PFSK-1 (cell line): ENCODE results near the gene NRP1.

Experiments
- FOXP2 ChIP-seq: optimal IDR thresholded peaks from 2 replicates; pipeline ENCODE3; 2011; ENCODE audit warnings: borderline replicate concordance, control low read depth, inconsistent platforms; ENCODE audit not compliant: insufficient read depth; ENCODE audit errors: extremely low read length, extremely low read depth
- POLR2AphosphoS5 ChIP-seq: IDR thresholded peaks from 2 replicates; pipeline ENCODE4 v1.6.1; 2012; ENCODE audit warnings: low read depth, mild to moderate bottlenecking, control low read depth, low read length, moderate library complexity
- REST ChIP-seq, 2 experiments: IDR thresholded peaks; 2 replicates each; pipeline versions ENCODE4 v1.6.1 to v1.8.0; 2011 to 2012; ENCODE audit warnings: low read depth in 2 of 2, low read length in 2 of 2, control low read depth in 1 of 2, inconsistent platforms in 1 of 2, mild to moderate bottlenecking in 1 of 2, moderate library complexity in 1 of 2; ENCODE audit not compliant: insufficient read depth in 1 of 2
- SIN3A ChIP-seq: IDR thresholded peaks from 2 replicates; pipeline ENCODE4 v1.6.1; 2012; ENCODE audit warnings: mild to moderate bottlenecking, low read length, moderate library complexity, borderline replicate concordance; ENCODE audit not compliant: insufficient read depth
- TAF1 ChIP-seq: IDR thresholded peaks from 2 replicates; pipeline ENCODE4 v1.6.1; 2012; ENCODE audit warnings: low read length, control low read depth, borderline replicate concordance; ENCODE audit not compliant: insufficient read depth

The NRP1 gene

DNA sequence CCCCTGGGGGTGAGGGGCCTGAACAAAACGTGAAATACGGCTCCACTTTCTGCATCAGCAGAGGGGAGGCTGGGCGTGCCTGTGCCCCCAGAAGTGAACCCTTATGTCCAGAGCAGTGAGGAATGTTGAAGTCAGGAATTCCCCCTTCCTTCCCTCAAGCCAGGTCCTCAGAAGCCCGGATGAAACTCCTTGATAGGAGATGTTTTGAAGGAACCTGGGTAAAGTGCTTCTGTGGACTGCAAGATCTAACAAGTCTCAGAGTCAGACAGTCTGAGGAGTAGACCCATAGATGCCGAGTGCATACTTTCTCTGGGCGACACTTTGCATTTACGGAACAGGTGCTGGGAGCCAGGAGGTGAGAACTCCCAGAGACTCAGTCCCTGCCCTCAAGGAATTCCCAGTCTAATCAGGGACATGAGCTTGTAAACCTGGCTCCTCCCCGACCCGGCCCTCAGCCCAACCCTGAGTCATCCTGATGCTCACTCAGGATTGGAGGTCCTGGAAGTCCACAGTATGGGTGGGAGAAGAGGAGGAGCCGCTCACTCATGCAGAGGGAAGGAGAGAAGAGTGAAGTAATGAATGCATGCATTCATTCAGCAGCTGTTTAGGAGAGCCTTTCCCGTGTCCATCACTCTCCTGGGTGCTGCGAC is 197.0 kb downstream of the NRP1 start:
- no peak for TF ChIP-seq FOXP2
- no peak for TF ChIP-seq SIN3A
- TF ChIP-seq POLR2AphosphoS5, result no peak
- no peak for TF ChIP-seq REST (IDR thresholded peaks at IDR 0.05; ENCODE audit: insufficient read depth in 1 of 2, low read depth in 2 of 2, low read length in 2 of 2)
- no peak for TF ChIP-seq TAF1

- no peak for TF ChIP-seq TAF1
- no peak for TF ChIP-seq SIN3A
- TF ChIP-seq POLR2AphosphoS5, result no peak
- TF ChIP-seq REST (IDR thresholded peaks at IDR 0.05; ENCODE audit: insufficient read depth in 1 of 2, low read depth in 2 of 2, low read length in 2 of 2), result no peak
- no peak for TF ChIP-seq FOXP2
These were observed 197.7 kb downstream of the NRP1 start for GRCh38 chr10:33136781-33137180.

- TF ChIP-seq SIN3A, result no peak
- no peak for TF ChIP-seq POLR2AphosphoS5
- TF ChIP-seq FOXP2, result no peak
- no peak for TF ChIP-seq TAF1
- no peak for TF ChIP-seq REST (IDR thresholded peaks at IDR 0.05; ENCODE audit: insufficient read depth in 1 of 2, low read depth in 2 of 2, low read length in 2 of 2)
These were observed 198.2 kb downstream of the NRP1 start for GRCh38 chr10:33136271-33136670.

GRCh38 chr10:33134011-33134751 is 200.3 kb downstream of the NRP1 start:
- TF ChIP-seq TAF1, result no peak
- TF ChIP-seq POLR2AphosphoS5, result no peak
- no peak for TF ChIP-seq FOXP2

DNA sequence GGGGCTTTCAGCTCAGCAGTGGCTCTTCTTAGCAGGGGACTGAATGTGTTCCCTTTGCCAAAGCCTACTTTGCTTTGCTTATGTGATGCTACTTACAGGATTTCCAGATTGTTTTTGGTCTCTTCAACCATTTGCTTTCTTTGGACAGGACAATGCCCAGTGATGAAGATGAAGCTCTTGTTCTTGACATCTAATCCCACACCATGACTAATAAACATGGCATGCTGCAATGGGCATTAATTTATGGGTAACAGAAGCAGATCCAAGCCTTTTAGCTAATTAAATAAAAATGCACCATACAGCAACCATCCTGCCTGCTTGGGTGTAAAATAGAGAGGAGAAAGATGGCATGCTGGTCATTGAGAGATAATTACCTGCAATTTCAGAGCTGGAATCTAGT is 200.9 kb downstream of the NRP1 start:
- TF ChIP-seq SIN3A, result no peak

- no peak for TF ChIP-seq FOXP2
- no peak for TF ChIP-seq REST (IDR thresholded peaks at IDR 0.05; ENCODE audit: insufficient read depth in 1 of 2, low read depth in 2 of 2, low read length in 2 of 2)
- no peak for TF ChIP-seq SIN3A
- no peak for TF ChIP-seq TAF1
- TF ChIP-seq POLR2AphosphoS5, result no peak
These were observed 201.8 kb downstream of the NRP1 start for GRCh38 chr10:33132626-33133025.
